DMS79 (cell line): ENCODE data around the gene SENP7.
A peak's percentile ranks its signal among the peaks of the same experiment; 100 is the strongest.
"Not testable (repeated sequence)": the region's sequence is repeated elsewhere in the genome, so short reads cannot be mapped to it uniquely, and the experiment has no call there.

ENCODE experiments used
- DNase-seq: peaks from one replicate; lab custom pipeline; 2025; lab: John Stamatoyannopoulos, UW

The SENP7 gene

GRCh38 chr3:101325393-101326134 is 187.4 kb downstream of the SENP7 start:
- DNase-seq = no peak

DNA sequence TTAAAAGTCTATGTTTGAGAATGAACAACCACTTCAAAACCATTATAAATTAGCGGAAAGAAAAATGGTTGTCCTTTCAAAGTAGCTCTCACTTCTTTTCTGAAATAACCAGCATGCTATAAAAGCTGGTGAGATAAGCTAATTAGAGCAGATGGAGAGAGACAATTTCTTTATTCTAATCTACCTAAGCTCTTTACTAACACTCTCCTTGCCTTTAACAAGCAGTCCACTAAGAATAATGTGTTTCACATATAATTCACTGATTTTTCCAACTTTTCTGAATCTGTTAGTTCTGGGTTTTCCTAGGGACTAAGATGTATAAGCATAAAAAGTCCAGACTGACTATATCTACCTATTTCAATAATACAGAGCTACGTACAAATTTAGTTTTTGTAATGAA is 192.5 kb downstream of the SENP7 start, which contains the start of gene IMPG2:
TSS of gene IMPG2 (minus strand) at position 101 of the 400 bp plus-strand sequence. CDS start 203 bp downstream, outside the sequence.
- no peak for DNase-seq

DNA sequence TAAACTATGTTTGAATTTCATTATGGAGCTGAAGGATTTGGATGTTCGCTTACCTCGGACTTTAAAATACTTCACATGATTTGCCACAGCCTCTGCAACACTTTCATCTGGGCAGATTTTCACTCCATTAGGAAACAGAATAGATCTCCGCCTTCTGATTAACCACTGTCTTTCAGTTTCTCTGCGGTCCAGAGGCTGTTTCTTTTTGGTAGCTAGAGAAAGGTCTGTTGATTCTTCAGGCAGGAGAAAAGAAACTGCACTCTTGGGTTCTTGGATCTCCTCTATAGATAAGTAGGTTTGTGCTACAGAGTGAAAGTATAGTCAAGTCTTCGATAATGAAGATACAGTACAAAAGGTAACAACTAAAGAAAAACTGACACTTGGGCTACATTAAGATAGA is 193.5 kb downstream of the SENP7 start:
- no peak for DNase-seq

DNA sequence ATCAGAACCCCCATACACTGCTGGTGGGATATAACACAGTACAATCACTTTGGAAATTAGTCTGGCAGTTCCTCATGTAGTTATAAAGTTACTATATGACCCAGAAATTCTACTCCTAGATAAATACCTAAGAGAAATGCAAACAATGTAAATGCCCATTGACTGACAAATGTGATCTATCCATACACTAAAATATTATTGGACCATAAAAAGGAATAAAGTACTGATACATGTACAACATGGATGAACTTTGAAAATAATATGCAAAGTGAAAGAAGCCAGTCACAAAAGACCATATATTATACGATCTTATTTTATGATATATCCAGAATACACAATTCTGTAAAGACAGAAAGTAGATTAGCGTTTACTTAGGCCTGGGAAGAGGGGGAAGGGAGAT is 200.5 kb downstream of the SENP7 start:
- no peak for DNase-seq

- no peak for DNase-seq
Observed at GRCh38 chr3:101311676-101312075, 201.3 kb downstream of the SENP7 start.

GRCh38 chr3:101310978-101311375 is 202.0 kb downstream of the SENP7 start:
- no peak for DNase-seq

GRCh38 chr3:101308147-101308772 is 204.8 kb downstream of the SENP7 start:
- DNase-seq = not testable (repeated sequence)

DNA sequence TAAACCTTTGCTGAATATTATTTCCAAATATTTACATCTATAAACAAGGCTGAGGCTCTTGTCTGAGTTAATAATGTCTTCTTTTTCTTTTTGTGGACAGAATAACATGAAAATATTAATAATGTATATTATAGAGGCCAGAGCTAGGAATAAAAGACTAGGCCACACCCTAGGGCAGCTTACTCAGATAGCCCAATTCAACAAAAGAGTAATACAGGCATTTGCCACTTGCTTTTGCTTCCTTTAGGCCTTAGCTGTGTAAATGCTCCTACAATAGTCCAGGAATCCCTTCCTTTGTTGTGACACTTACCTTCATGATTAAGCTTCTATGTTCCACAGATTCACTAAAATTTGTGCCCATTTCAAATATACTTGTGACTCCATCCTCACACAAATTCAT is 209.2 kb downstream of the SENP7 start:
- no peak for DNase-seq

GRCh38 chr3:101303089-101303731 is 209.8 kb downstream of the SENP7 start:
- DNase-seq = no peak

GRCh38 chr3:101300073-101300472 is 212.9 kb downstream of the SENP7 start:
- DNase-seq = no peak

- no peak for DNase-seq
Observed at GRCh38 chr3:101292027-101292426, 221.0 kb downstream of the SENP7 start.

GRCh38 chr3:101288294-101288693 is 224.7 kb downstream of the SENP7 start:
- DNase-seq = no peak

DNA sequence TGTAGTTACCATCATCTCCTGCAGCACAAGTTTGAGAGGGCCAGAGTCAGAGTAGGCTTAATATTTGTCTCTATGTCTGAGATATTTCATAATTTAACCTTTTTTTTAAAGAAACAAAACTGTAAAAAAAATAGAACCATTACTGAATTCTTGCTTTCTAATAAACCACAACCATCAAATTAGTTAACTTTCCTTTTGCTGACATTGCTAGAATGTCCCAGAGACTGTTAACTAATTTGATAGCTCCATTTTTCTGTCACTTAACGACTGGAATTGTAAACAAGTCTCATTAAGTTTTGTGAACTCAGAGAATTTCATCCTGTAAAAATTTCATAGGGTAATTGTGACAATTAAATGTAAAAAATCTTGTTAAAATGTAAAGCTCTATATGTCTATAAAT is 228.3 kb downstream of the SENP7 start:
- DNase-seq = no peak

- DNase-seq = no peak
Observed at GRCh38 chr3:101281521-101282030, 231.4 kb downstream of the SENP7 start.

DNA sequence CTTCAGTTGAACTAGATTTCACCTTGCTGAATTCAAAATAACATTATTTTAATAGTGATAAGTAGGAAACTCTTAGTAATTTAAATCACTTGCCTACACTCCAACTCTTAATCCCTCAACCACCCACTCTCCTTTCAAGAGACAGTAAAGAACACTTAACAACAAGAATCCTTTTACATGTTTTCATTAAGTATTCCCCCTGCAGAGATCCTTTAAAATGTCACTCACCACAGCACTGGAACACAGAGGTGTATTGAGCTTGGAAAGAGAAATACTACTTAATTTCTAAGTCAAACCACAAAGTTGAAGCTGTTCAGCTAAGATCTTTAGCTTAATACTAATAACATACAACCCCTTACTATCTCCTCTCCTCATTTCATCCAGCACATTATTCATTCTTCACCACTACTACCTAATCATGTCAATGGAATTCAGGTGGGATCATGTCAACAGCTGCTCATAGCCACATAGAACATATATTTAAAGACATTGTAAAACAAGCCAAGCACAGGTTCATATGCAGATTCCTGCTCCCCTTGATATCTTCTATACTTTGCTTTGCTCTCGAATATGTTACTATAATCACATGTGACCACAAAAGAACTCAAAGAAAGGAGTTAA is 233.1 kb downstream of the SENP7 start:
- peak; percentile 26 for DNase-seq

DNA sequence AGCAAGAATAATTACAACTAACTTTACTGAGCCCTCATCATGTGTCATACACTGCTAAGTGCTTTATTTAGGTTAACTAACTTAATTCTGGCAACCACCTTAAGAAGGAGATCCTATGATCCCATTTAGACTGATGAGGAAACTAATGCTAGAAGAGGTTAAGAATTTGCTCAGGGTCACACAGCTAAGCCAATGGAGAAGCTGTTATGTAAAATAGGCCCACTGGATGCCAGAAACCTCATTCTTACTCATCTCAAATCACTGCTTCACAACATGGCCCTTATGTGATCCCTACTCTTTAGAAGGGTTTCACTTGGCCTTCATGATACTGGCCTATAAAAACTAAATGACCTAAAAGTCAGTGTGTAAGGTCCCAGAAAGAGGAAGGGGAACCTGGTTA is 233.8 kb downstream of the SENP7 start:
- no peak for DNase-seq

GRCh38 chr3:101278727-101279126 is 234.3 kb downstream of the SENP7 start:
- no peak for DNase-seq
